ENCODE data around the gene SLC5A10. TPM values are rescaled to one million over a fixed set of nuclear protein-coding genes. Genes with fewer than 3 reads are reported as not detected.

SLC5A10 gene
- total RNA-seq, 1 donor from 2014 or later: 0.20 TPM

GRCh38 chr17:18965530-18966236 is 13.7 kb downstream of the SLC5A10 start:
- no peak for DNase-seq

- DNase-seq: no peak
Observed at GRCh38 chr17:18966831-18967624, 15.1 kb downstream of the SLC5A10 start.

GRCh38 chr17:18967916-18968315 is 16.0 kb downstream of the SLC5A10 start:
- DNase-seq: no peak

GRCh38 chr17:18968345-18968744 is 16.4 kb downstream of the SLC5A10 start:
- DNase-seq: no peak

GRCh38 chr17:18968945-18969887 is 17.3 kb downstream of the SLC5A10 start:
- no peak for DNase-seq

GRCh38 chr17:18970582-18971480 is 18.9 kb downstream of the SLC5A10 start:
- DNase-seq: no peak

- no peak for DNase-seq
Observed at GRCh38 chr17:18971801-18972200, 19.8 kb downstream of the SLC5A10 start.

- no peak for DNase-seq
Observed at GRCh38 chr17:18974407-18975149, 22.6 kb downstream of the SLC5A10 start.

GRCh38 chr17:18975597-18975996 is 23.6 kb downstream of the SLC5A10 start:
- DNase-seq: no peak

- no peak for DNase-seq
Observed at GRCh38 chr17:18976201-18976600, 24.2 kb downstream of the SLC5A10 start.

- no peak for DNase-seq
Observed at GRCh38 chr17:18977021-18977420, 25.1 kb downstream of the SLC5A10 start.

- no peak for DNase-seq
Observed at GRCh38 chr17:18977646-18978045, 25.7 kb downstream of the SLC5A10 start.

GRCh38 chr17:18978050-18978449 is 26.1 kb downstream of the SLC5A10 start:
- DNase-seq: no peak

GRCh38 chr17:18978655-18979054 is 26.7 kb downstream of the SLC5A10 start:
- DNase-seq: no peak

GRCh38 chr17:18980682-18981334 is 28.8 kb downstream of the SLC5A10 start:
- no peak for DNase-seq

GRCh38 chr17:18981335-18981641 is 29.3 kb downstream of the SLC5A10 start:
- no peak for DNase-seq

GRCh38 chr17:18981642-18982424 is 29.9 kb downstream of the SLC5A10 start:
- DNase-seq: no peak

- DNase-seq: no peak
Observed at GRCh38 chr17:18984273-18985114, 32.5 kb downstream of the SLC5A10 start.

- no peak for DNase-seq
Observed at GRCh38 chr17:18985475-18985874, 33.5 kb downstream of the SLC5A10 start.

All from skin of body (tissue), 2 donors.